ENCODE results near the gene PTPN2. TPM values are rescaled to one million over a fixed set of nuclear protein-coding genes. Genes with fewer than 3 reads are reported as not detected.

The PTPN2 gene
- total and polyA plus RNA-seq, 2 experiments from 2014 or later: 49.9 to 65.5 TPM

- Mint-ChIP-seq H3K4me3 (no peak overlapping the region), H3K27me3 (ENCODE audit: insufficient read depth, low read depth, poor library complexity) (no peaks in the 10 kb centered on the region)
Observed at GRCh38 chr18:12840382-12840781, 43.7 kb downstream of the PTPN2 start.

More at GRCh38 chr18:12840382-12840781, 43.7 kb downstream of the PTPN2 start:
- Histone ChIP-seq H3F3A (replicated peaks; ENCODE audit: low read depth) (no peaks in the 10 kb centered on the region; the same call in 1 of the 2 replicates), H3K4me3 (no peak overlapping the region), H3K9me2 (ENCODE audit: insufficient read depth) (no peaks in the 10 kb centered on the region), H3K79me2 (replicated peaks; ENCODE audit: insufficient read depth) (peaks cover 92% of the 10 kb centered on the region), H3K27ac (ENCODE audit: low read depth) (no peak overlapping the region; the same call in 1 of the 2 replicates), H3K36me3 (ENCODE audit: insufficient read depth) (no peaks in the 10 kb centered on the region), H2AFZ (no peak overlapping the region), H3K27me3 (ENCODE audit: insufficient read depth) (no peaks in the 10 kb centered on the region), H3K4me2 (no peak overlapping the region), H4K20me1 (replicated peaks; ENCODE audit: insufficient read depth) (peaks cover 4% of the 10 kb centered on the region; the same call in 1 of the 2 replicates), H3K4me1 (ENCODE audit: insufficient read depth) (peaks cover 21% of the 10 kb centered on the region)
- peaks cover 51% of the 10 kb centered on the region for H3K4me1 Mint-ChIP-seq
- H3K36me3 Mint-ChIP-seq (ENCODE audit: low read depth): peaks cover 6% of the 10 kb centered on the region; the same call in 2 of the 3 replicates
- H3K27ac Mint-ChIP-seq: no peak overlapping the region; the same call in 1 of the 2 replicates
- no peak for TF ChIP-seq ZNF114 (CRISPR knock-in tag; IDR thresholded peaks at IDR 0.05)
- no peak for TF ChIP-seq ZNF331 (CRISPR knock-in tag; IDR thresholded peaks at IDR 0.05; ENCODE audit: low read depth)
- no peak for TF ChIP-seq CREB1 (CRISPR knock-in tag; IDR thresholded peaks at IDR 0.05; ENCODE audit: low read depth)
- no peak for TF ChIP-seq ZNF462 (CRISPR knock-in tag; IDR thresholded peaks at IDR 0.05)
- no peak for TF ChIP-seq JUNB (IDR thresholded peaks at IDR 0.05; ENCODE audit: unreplicated experiment)
- no peak for TF ChIP-seq EZH2 (IDR thresholded peaks at IDR 0.05; ENCODE audit: low read depth, unreplicated experiment)
- TF ChIP-seq ETS1 (IDR thresholded peaks at IDR 0.05): no peak
- no peak for TF ChIP-seq EZH2phosphoT487 (IDR thresholded peaks at IDR 0.05; ENCODE audit: unreplicated experiment)
- TF ChIP-seq POLR2AphosphoS5 (IDR thresholded peaks at IDR 0.05; ENCODE audit: low read depth): no peak
- no peak for TF ChIP-seq CTCF (conservative IDR thresholded peaks at IDR 0.05; ENCODE audit: low read depth in 2 of 2)
- no peak for TF ChIP-seq REST (IDR thresholded peaks at IDR 0.05; ENCODE audit: unreplicated experiment)
- TF ChIP-seq NANOG (IDR thresholded peaks at IDR 0.05; ENCODE audit: borderline replicate concordance): no peak
- TF ChIP-seq STAT1 (IDR thresholded peaks at IDR 0.05; ENCODE audit: unreplicated experiment): no peak
- ATAC-seq: no peak
- no peaks in the 10 kb centered on the region for H3K9me3 Mint-ChIP-seq
- no peak for DNase-seq (ENCODE audit: low spot score)

Measured in GM23338 (cell line).